WTC11 (cell line): ENCODE measurements around the gene FSTL4. TPM values are rescaled to one million over a fixed set of nuclear protein-coding genes. Genes with fewer than 3 reads are reported as not detected.

Experiments used
- ATAC-seq: fragments of 200-7000 bp; cut with Tn5 transposase; 2 replicates; pipeline ENCODE4 v1.10.0; 2021; ENCODE audit warnings: mild to moderate bottlenecking, moderate library complexity
- CTCF ChIA-PET: fragments of 300-600 bp; sonication (Branson Sonifier 250); formaldehyde crosslinking; loops from one replicate; lab custom pipeline; 2021; ENCODE audit warnings: antibody characterized with exemption; lab: Charles Lee
- POLR2A ChIA-PET: fragments of 350-600 bp; sonication (Branson Sonifier 250); formaldehyde crosslinking; loops from one replicate; lab custom pipeline; 2021; ENCODE audit warnings: antibody characterized with exemption; lab: Charles Lee
- DNase-seq: peaks from one replicate; pipeline ENCODE4 v3.0.0; 2021; ENCODE audit warnings: low spot score
- H3K27ac Mint-ChIP-seq: 2 replicates; pipeline ENCODE4 v1.8.0; 2021; ENCODE audit warnings: mixed read lengths
- H3K27me3 Mint-ChIP-seq: 2 replicates; pipeline ENCODE4 v1.8.0; 2021; ENCODE audit warnings: low read depth, mild to moderate bottlenecking, moderate library complexity, mixed read lengths
- H3K36me3 Mint-ChIP-seq: 2 replicates; pipeline ENCODE4 v1.8.0; 2021; ENCODE audit warnings: mixed read lengths
- H3K4me1 Mint-ChIP-seq: 2 replicates; pipeline ENCODE4 v1.8.0; 2022; ENCODE audit warnings: mixed read lengths
- H3K4me3 Mint-ChIP-seq: 2 replicates; pipeline ENCODE4 v1.8.0; 2021; ENCODE audit warnings: mild to moderate bottlenecking, moderate library complexity, mixed read lengths
- H3K9me3 Mint-ChIP-seq: 2 replicates; pipeline ENCODE4 v1.8.0; 2021; ENCODE audit warnings: mixed read lengths
- CREM ChIP-seq: sonication (generic); formaldehyde crosslinking; IDR thresholded peaks from 2 replicates; pipeline ENCODE4 v1.8.1; 2022; ENCODE audit warnings: mild to moderate bottlenecking, missing genetic modification reagents, moderate library complexity
- ETV6 ChIP-seq: sonication (generic); formaldehyde crosslinking; IDR thresholded peaks from 2 replicates; pipeline ENCODE4 v1.8.1; 2022; ENCODE audit warnings: mild to moderate bottlenecking, missing genetic modification reagents
- IRF2 ChIP-seq: sonication (generic); formaldehyde crosslinking; IDR thresholded peaks from 2 replicates; pipeline ENCODE4 v1.8.0; 2022; ENCODE audit warnings: low read depth, missing genetic modification reagents, borderline replicate concordance
- JUN ChIP-seq: sonication (generic); formaldehyde crosslinking; IDR thresholded peaks from 2 replicates; pipeline ENCODE4 v1.8.0; 2023; ENCODE audit warnings: mild to moderate bottlenecking, missing genetic modification reagents
- NFATC4 ChIP-seq: fragments of 250-450 bp; sonication (Bioruptor Pico); IDR thresholded peaks from 2 replicates; pipeline ENCODE4 v1.9.0; 2021; ENCODE audit warnings: mild to moderate bottlenecking
- NR1H2 ChIP-seq: sonication (generic); formaldehyde crosslinking; IDR thresholded peaks from 2 replicates; pipeline ENCODE4 v1.9.0; 2021; ENCODE audit warnings: mild to moderate bottlenecking, moderate library complexity, missing genetic modification reagents
- NR2C2 ChIP-seq: sonication (generic); formaldehyde crosslinking; IDR thresholded peaks from 2 replicates; pipeline ENCODE4 v1.8.0; 2022; ENCODE audit warnings: mild to moderate bottlenecking, missing genetic modification reagents
- RORB ChIP-seq: fragments of 250-450 bp; sonication (Bioruptor Pico); IDR thresholded peaks from 2 replicates; pipeline ENCODE4 v1.9.0; 2021; ENCODE audit warnings: mild to moderate bottlenecking
- SP1 ChIP-seq: sonication (generic); formaldehyde crosslinking; conservative IDR thresholded peaks from 2 replicates; pipeline ENCODE4 v1.8.1; 2022; ENCODE audit warnings: missing genetic modification reagents
- TCF7 ChIP-seq: sonication (generic); formaldehyde crosslinking; IDR thresholded peaks from 2 replicates; pipeline ENCODE4 v1.8.0; 2022; ENCODE audit warnings: mild to moderate bottlenecking, low read depth, missing genetic modification reagents, moderate library complexity
- TEAD4 ChIP-seq: sonication (generic); formaldehyde crosslinking; IDR thresholded peaks from 2 replicates; pipeline ENCODE4 v1.8.0; 2022; ENCODE audit warnings: mild to moderate bottlenecking, missing genetic modification reagents
- ZBTB21 ChIP-seq: sonication (generic); formaldehyde crosslinking; IDR thresholded peaks from 2 replicates; pipeline ENCODE4 v1.8.1; 2023; ENCODE audit warnings: mild to moderate bottlenecking, missing genetic modification reagents, borderline replicate concordance
- total RNA-seq: library from RNA; stranded (reverse); gene quantifications from 3 replicates; pipeline ENCODE4 v1.2.3, GENCODE V29; 2021
- TF ChIP-seq, protein P1 (sequence below): sonication (generic); formaldehyde crosslinking; IDR thresholded peaks from 2 replicates; pipeline ENCODE4 v1.8.0; 2022; ENCODE audit warnings: missing genetic modification reagents
- TF ChIP-seq, protein P2 (sequence below): sonication (generic); formaldehyde crosslinking; IDR thresholded peaks from 2 replicates; pipeline ENCODE4 v1.8.0; 2022; ENCODE audit warnings: mild to moderate bottlenecking, missing genetic modification reagents
- TF ChIP-seq, protein P3 (sequence below): sonication (generic); formaldehyde crosslinking; IDR thresholded peaks from 2 replicates; pipeline ENCODE4 v1.8.0; 2023; ENCODE audit warnings: missing genetic modification reagents
- TF ChIP-seq, protein P4 (sequence below): sonication (generic); formaldehyde crosslinking; IDR thresholded peaks from 2 replicates; pipeline ENCODE4 v1.8.1; 2022; ENCODE audit warnings: low read depth, mild to moderate bottlenecking, moderate library complexity, missing genetic modification reagents, borderline replicate concordance
- TF ChIP-seq, protein P5 (sequence below): sonication (generic); formaldehyde crosslinking; conservative IDR thresholded peaks from 2 replicates; pipeline ENCODE4 v1.8.1; 2023; ENCODE audit warnings: mild to moderate bottlenecking, low read depth, missing genetic modification reagents, moderate library complexity
- TF ChIP-seq, protein P6 (sequence below): fragments of 250-450 bp; sonication (Bioruptor Pico); IDR thresholded peaks from 2 replicates; pipeline ENCODE4 v1.8.0; 2021; ENCODE audit warnings: mild to moderate bottlenecking

FSTL4 gene
- total RNA-seq, 1 experiment from 2014 or later = 6.1 TPM

DNA sequence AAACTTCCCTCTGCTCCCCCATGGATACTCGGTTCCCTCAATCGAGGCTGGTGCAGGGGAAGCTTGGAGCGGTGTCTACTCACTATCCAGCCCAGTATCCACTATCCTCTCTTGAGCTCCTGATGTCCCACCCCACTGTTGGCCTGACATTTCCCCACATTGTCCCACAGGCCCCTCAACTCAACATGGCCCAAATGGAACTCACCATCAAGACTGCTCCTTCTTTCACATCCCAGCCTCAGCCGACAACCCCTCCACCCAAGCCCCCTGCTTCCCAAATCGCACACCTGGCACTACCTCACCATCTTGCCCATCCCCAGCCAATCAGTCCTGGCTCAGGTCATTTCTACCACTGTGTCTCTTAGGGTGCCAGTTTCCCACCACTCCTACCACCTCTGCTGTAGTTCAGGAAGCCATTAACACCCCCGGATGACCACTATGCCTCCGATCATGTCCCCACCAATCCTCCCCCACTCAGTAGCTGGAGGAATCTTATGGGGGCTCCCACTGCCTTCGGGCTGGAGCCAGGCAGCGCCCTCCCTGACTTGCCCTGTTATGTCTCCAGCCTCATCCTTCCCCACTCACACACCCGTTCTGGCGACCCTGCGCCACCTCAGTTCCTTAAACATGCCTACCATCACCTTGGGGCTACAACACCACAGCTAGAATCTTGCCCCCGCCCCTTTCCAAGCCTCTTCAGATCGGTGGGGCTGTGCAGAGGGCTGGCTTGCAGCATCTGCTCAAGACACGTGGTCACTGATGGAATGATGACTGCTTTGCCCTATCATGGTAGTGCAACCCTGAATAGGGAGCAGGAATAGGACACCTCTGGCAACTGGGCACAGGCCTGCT is 273.6 kb downstream of the FSTL4 start:
- no peak for ATAC-seq
- no peak for DNase-seq
- POLR2A ChIA-PET = no interaction called here
- H3K36me3 Mint-ChIP-seq = no peaks in the 10 kb centered on the region
- CTCF ChIA-PET = interaction anchor here (0.7 kb wide), 1 partner anchor 83 kb away, joined by 4 read pairs; no protein-coding TSS in a partner anchor
- peaks cover 46% of the 10 kb centered on the region for H3K4me1 Mint-ChIP-seq
- H3K27ac Mint-ChIP-seq = no peak overlapping the region
- no peak overlapping the region for H3K4me3 Mint-ChIP-seq
- TF ChIP-seq, protein P1, sequence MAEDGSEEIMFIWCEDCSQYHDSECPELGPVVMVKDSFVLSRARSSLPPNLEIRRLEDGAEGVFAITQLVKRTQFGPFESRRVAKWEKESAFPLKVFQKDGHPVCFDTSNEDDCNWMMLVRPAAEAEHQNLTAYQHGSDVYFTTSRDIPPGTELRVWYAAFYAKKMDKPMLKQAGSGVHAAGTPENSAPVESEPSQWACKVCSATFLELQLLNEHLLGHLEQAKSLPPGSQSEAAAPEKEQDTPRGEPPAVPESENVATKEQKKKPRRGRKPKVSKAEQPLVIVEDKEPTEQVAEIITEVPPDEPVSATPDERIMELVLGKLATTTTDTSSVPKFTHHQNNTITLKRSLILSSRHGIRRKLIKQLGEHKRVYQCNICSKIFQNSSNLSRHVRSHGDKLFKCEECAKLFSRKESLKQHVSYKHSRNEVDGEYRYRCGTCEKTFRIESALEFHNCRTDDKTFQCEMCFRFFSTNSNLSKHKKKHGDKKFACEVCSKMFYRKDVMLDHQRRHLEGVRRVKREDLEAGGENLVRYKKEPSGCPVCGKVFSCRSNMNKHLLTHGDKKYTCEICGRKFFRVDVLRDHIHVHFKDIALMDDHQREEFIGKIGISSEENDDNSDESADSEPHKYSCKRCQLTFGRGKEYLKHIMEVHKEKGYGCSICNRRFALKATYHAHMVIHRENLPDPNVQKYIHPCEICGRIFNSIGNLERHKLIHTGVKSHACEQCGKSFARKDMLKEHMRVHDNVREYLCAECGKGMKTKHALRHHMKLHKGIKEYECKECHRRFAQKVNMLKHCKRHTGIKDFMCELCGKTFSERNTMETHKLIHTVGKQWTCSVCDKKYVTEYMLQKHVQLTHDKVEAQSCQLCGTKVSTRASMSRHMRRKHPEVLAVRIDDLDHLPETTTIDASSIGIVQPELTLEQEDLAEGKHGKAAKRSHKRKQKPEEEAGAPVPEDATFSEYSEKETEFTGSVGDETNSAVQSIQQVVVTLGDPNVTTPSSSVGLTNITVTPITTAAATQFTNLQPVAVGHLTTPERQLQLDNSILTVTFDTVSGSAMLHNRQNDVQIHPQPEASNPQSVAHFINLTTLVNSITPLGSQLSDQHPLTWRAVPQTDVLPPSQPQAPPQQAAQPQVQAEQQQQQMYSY (CRISPR knock-in tag) = no peak
- TF ChIP-seq TEAD4 (no peak), NR1H2 (no peak), JUN (CRISPR knock-in tag) (no peak), CREM (CRISPR knock-in tag) (no peak), ETV6 (CRISPR knock-in tag) (no peak), NFATC4 (CRISPR knock-in tag) (no peak)
- peaks cover 23% of the 10 kb centered on the region for H3K27me3 Mint-ChIP-seq
- H3K9me3 Mint-ChIP-seq = no peaks in the 10 kb centered on the region

DNA sequence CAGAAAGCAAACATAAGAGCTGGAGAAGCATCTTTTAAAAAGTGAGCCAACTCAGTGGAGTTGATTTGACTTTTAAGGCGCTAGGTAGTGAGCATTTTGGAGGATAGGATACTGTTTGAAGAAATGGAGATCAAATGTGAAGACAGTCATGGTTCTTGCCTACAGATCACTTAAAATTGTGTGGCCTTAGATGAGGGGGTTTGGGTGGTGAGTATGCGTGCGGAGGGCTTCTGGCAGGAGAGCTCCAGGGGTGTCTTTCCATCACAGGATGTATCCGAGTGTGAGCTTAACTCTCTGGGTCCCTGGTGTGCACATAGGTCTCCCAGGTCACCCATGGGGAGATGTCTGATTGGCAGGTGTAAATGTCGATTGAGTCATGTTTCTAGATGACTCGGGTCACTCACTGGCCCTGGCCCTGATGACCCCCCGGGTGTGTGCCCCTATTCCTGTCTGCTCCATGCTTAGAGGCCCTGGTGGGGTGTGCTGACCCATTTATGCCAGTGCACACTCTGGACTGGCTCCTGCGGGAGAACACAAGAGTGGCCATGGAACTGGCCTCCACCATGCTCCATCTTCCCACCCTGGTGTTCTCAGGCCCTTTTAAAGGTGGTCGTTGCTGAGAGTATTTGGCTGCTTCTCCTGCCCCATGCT is 274.4 kb downstream of the FSTL4 start:
- Mint-ChIP-seq H3K27ac (no peak overlapping the region), H3K27me3 (peaks cover 28% of the 10 kb centered on the region), H3K36me3 (no peaks in the 10 kb centered on the region), H3K9me3 (no peaks in the 10 kb centered on the region), H3K4me3 (no peak overlapping the region), H3K4me1 (peaks cover 44% of the 10 kb centered on the region)
- no peak for TF ChIP-seq CREM (CRISPR knock-in tag)
- TF ChIP-seq SP1 (CRISPR knock-in tag) = no peak
- TF ChIP-seq, protein P2, sequence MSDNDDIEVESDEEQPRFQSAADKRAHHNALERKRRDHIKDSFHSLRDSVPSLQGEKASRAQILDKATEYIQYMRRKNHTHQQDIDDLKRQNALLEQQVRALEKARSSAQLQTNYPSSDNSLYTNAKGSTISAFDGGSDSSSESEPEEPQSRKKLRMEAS (CRISPR knock-in tag) = no peak
- no peak for TF ChIP-seq RORB (CRISPR knock-in tag)
- TF ChIP-seq ZBTB21 (CRISPR knock-in tag) = no peak
- TF ChIP-seq NR2C2 (CRISPR knock-in tag) = no peak
- TF ChIP-seq, protein P3, sequence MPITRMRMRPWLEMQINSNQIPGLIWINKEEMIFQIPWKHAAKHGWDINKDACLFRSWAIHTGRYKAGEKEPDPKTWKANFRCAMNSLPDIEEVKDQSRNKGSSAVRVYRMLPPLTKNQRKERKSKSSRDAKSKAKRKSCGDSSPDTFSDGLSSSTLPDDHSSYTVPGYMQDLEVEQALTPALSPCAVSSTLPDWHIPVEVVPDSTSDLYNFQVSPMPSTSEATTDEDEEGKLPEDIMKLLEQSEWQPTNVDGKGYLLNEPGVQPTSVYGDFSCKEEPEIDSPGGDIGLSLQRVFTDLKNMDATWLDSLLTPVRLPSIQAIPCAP = no peak
- DNase-seq = no peak
- ChIA-PET CTCF (interaction anchor here (0.7 kb wide), 1 partner anchor 83 kb away, joined by 4 read pairs; no protein-coding TSS in a partner anchor), POLR2A (no interaction called here)
- no peak for ATAC-seq

DNA sequence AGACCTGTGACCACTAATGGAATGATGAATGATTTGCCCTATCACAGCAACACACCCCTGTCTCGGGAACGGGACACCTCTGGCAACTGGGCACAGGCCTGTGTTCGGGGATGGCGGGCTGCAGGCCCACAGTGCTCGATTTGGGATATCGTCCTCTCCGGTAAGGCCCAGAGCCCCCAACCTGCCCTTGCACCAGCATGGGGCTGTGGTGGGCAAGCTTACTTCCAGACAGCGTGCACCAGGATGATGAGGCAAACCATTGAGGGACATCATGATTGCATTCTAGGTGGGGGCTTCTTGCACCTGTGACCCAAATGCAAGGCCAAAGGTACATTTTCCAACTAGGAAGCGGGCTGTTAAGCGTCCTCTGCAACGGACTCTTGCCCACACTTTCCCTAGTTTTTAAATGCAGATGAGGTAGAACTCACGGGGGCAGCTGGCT is 275.4 kb downstream of the FSTL4 start:
- no peak overlapping the region for H3K27ac Mint-ChIP-seq
- H3K9me3 Mint-ChIP-seq = no peaks in the 10 kb centered on the region
- ChIA-PET CTCF (no interaction called here), POLR2A (no interaction called here)
- H3K27me3 Mint-ChIP-seq = peaks cover 31% of the 10 kb centered on the region
- TF ChIP-seq, protein P4, sequence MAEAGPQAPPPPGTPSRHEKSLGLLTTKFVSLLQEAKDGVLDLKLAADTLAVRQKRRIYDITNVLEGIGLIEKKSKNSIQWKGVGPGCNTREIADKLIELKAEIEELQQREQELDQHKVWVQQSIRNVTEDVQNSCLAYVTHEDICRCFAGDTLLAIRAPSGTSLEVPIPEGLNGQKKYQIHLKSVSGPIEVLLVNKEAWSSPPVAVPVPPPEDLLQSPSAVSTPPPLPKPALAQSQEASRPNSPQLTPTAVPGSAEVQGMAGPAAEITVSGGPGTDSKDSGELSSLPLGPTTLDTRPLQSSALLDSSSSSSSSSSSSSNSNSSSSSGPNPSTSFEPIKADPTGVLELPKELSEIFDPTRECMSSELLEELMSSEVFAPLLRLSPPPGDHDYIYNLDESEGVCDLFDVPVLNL (CRISPR knock-in tag) = no peak
- no peak for TF ChIP-seq TCF7 (CRISPR knock-in tag)
- TF ChIP-seq, protein P5, sequence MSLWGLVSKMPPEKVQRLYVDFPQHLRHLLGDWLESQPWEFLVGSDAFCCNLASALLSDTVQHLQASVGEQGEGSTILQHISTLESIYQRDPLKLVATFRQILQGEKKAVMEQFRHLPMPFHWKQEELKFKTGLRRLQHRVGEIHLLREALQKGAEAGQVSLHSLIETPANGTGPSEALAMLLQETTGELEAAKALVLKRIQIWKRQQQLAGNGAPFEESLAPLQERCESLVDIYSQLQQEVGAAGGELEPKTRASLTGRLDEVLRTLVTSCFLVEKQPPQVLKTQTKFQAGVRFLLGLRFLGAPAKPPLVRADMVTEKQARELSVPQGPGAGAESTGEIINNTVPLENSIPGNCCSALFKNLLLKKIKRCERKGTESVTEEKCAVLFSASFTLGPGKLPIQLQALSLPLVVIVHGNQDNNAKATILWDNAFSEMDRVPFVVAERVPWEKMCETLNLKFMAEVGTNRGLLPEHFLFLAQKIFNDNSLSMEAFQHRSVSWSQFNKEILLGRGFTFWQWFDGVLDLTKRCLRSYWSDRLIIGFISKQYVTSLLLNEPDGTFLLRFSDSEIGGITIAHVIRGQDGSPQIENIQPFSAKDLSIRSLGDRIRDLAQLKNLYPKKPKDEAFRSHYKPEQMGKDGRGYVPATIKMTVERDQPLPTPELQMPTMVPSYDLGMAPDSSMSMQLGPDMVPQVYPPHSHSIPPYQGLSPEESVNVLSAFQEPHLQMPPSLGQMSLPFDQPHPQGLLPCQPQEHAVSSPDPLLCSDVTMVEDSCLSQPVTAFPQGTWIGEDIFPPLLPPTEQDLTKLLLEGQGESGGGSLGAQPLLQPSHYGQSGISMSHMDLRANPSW (CRISPR knock-in tag) = no peak
- TF ChIP-seq, protein P6, sequence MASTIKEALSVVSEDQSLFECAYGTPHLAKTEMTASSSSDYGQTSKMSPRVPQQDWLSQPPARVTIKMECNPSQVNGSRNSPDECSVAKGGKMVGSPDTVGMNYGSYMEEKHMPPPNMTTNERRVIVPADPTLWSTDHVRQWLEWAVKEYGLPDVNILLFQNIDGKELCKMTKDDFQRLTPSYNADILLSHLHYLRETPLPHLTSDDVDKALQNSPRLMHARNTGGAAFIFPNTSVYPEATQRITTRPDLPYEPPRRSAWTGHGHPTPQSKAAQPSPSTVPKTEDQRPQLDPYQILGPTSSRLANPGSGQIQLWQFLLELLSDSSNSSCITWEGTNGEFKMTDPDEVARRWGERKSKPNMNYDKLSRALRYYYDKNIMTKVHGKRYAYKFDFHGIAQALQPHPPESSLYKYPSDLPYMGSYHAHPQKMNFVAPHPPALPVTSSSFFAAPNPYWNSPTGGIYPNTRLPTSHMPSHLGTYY (CRISPR knock-in tag) = no peak
- TF ChIP-seq IRF2 (CRISPR knock-in tag) = no peak
- peaks cover 44% of the 10 kb centered on the region for H3K4me1 Mint-ChIP-seq
- ATAC-seq (no peak), DNase-seq (no peak)
- no peak overlapping the region for H3K4me3 Mint-ChIP-seq
- H3K36me3 Mint-ChIP-seq = no peaks in the 10 kb centered on the region
